ENCODE results near the gene ZNF800.
A peak's percentile ranks its signal among the peaks of the same experiment; 100 is the strongest.

The ZNF800 gene

DNA sequence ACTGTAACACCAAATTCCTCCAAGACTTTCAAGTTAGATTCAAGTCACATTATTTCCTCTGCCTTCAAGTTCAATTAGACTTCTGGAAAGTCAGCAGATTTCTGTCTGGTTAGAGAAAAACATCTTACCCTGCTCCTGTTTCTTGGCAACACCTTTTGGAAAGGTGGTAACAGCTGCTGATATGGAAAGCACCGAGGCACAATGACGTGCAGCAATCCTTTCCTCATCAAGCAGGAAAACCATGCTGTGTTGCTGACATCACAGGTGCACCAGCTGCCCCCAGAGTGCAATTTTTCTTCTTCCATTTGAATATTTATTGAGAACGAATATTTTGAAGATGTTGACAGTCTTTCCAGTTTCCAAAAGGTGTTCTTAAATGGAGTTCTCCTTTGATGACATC lies 41.9 kb downstream of the ZNF800 start:
- H3K9me3 ChIP-seq: no peaks in the 10 kb centered on the region
- no peak overlapping the region for H3K27ac ChIP-seq
- intact Hi-C loops (cut with DNase I; ENCODE audit: low total_unique reads): no loop called here
- peaks cover 0 to 9% (median 4%) of the 10 kb centered on the region in 4 donors for H3K4me1 ChIP-seq
- H3K36me3 ChIP-seq: no peaks in the 10 kb centered on the region
- H3K4me3 ChIP-seq: no peak overlapping the region
- no peak for DNase-seq
- TF ChIP-seq, protein P1, sequence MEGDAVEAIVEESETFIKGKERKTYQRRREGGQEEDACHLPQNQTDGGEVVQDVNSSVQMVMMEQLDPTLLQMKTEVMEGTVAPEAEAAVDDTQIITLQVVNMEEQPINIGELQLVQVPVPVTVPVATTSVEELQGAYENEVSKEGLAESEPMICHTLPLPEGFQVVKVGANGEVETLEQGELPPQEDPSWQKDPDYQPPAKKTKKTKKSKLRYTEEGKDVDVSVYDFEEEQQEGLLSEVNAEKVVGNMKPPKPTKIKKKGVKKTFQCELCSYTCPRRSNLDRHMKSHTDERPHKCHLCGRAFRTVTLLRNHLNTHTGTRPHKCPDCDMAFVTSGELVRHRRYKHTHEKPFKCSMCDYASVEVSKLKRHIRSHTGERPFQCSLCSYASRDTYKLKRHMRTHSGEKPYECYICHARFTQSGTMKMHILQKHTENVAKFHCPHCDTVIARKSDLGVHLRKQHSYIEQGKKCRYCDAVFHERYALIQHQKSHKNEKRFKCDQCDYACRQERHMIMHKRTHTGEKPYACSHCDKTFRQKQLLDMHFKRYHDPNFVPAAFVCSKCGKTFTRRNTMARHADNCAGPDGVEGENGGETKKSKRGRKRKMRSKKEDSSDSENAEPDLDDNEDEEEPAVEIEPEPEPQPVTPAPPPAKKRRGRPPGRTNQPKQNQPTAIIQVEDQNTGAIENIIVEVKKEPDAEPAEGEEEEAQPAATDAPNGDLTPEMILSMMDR (IDR thresholded peaks at IDR 0.05): no peak
- no peaks in the 10 kb centered on the region for H3K27me3 ChIP-seq

DNA sequence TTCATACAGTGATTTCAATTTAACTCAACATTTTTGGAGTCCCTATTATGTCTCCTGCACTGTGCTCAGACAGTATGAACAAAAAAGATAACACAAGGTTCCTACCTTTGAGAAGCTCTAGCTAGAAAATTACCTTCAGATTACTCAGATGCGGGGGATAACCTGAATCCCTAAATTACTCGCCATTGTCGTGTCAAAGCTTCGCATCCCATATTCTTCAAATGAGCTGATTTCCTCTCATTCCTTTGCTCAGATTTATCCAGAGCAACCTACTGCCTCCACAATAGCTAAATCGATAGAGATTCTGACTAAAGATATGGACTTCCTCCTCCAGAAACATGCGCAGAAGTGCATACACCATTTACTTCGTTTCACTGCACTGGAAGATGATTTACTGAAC lies 42.6 kb downstream of the ZNF800 start:
- Histone ChIP-seq H3K4me3 (no peak overlapping the region), H3K27ac (no peak overlapping the region), H3K36me3 (no peaks in the 10 kb centered on the region), H3K9me3 (no peaks in the 10 kb centered on the region), H3K4me1 (peaks cover 0 to 9% (median 4%) of the 10 kb centered on the region in 4 donors), H3K27me3 (no peaks in the 10 kb centered on the region)
- intact Hi-C loops (cut with DNase I; ENCODE audit: low total_unique reads): no loop called here
- TF ChIP-seq, protein P1 (IDR thresholded peaks at IDR 0.05): no peak
- no peak for DNase-seq

DNA sequence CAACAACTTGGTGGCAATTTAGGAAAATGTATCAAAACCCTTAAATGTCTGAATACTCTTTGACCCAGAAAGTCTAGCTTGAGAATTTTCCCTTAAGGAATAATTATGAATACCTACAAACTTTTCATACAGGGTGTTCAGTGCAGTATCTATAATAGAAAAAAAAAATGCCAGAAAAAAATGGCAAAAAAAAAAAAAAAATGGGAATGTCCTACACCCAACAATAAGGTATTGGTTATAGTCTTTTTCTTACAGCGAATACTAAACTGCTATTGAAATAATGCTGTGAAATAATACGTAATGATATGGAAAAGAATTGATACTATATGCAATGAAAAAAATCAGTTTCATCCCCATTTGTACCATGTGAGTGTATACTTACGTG lies 44.3 kb downstream of the ZNF800 start:
- Histone ChIP-seq H3K9me3 (no peaks in the 10 kb centered on the region), H3K27ac (no peak overlapping the region), H3K4me3 (peak overlapping the region; percentile 31 to 32), H3K4me1 (peaks cover 0 to 9% (median 4%) of the 10 kb centered on the region in 4 donors), H3K27me3 (no peaks in the 10 kb centered on the region), H3K36me3 (no peaks in the 10 kb centered on the region)
- TF ChIP-seq, protein P1 (IDR thresholded peaks at IDR 0.05): no peak
- intact Hi-C loops (cut with DNase I; ENCODE audit: low total_unique reads): no loop called here
- no peak for DNase-seq

GRCh38 chr7:127347567-127348246 lies 44.8 kb downstream of the ZNF800 start:
- DNase-seq: peak; percentile 22 to 72
- peaks cover 0 to 4% (median 0%) of the 10 kb centered on the region in 3 donors for H3K9me3 ChIP-seq
- no peak overlapping the region for H3K27ac ChIP-seq
- H3K36me3 ChIP-seq: no peaks in the 10 kb centered on the region
- TF ChIP-seq, protein P1 (IDR thresholded peaks at IDR 0.05): peak; percentile 26 to 51
- H3K4me3 ChIP-seq: peak overlapping the region; percentile 31 to 32
- peaks cover 0 to 9% (median 4%) of the 10 kb centered on the region in 4 donors for H3K4me1 ChIP-seq
- intact Hi-C loops (cut with DNase I; ENCODE audit: low total_unique reads): no loop called here
- H3K27me3 ChIP-seq: no peaks in the 10 kb centered on the region

- intact Hi-C loops (cut with DNase I; ENCODE audit: low total_unique reads): no loop called here
- TF ChIP-seq, protein P1 (IDR thresholded peaks at IDR 0.05): no peak
- Histone ChIP-seq H3K36me3 (no peaks in the 10 kb centered on the region), H3K4me3 (no peak overlapping the region), H3K4me1 (peaks cover 0 to 9% (median 4%) of the 10 kb centered on the region in 4 donors), H3K27me3 (no peaks in the 10 kb centered on the region), H3K27ac (no peak overlapping the region), H3K9me3 (peaks cover 0 to 9% (median 0%) of the 10 kb centered on the region in 3 donors)
- no peak for DNase-seq
Measured at GRCh38 chr7:127346575-127347256, 45.8 kb downstream of the ZNF800 start.
